Endothelial cell of umbilical vein (primary cell): ENCODE data around the gene PSMB9. TPM values are rescaled to one million over a fixed set of nuclear protein-coding genes. Genes with fewer than 3 reads are reported as not detected.

ENCODE experiments used
- BruUV-seq: library from RNA; stranded (reverse); fragments of 400-500 nt; replicated peaks from 2 replicates; lab custom pipeline; 2021; lab: Mats Ljungman, UMichigan
- CTCF ChIA-PET: fragments of 300-600, 350-600 bp; sonication (Branson Sonifier 250); formaldehyde crosslinking; loops from one replicate; lab custom pipeline; 2021; ENCODE audit warnings: antibody characterized with exemption, inconsistent platforms; lab: Charles Lee
- POLR2A ChIA-PET: fragments of 300-600, 350-600 bp; sonication (Branson Sonifier 250); formaldehyde crosslinking; loops from one replicate; lab custom pipeline; 2021; ENCODE audit warnings: antibody characterized with exemption, inconsistent platforms; lab: Charles Lee
- DNase-seq: peaks from one replicate; pipeline ENCODE4 v3.0.0-alpha.2; 2011; ENCODE audit warnings: low read depth, low spot score
- FAIRE-seq: peaks from 2 replicates; lab custom pipeline; 2011; peaks lifted over from hg19 to GRCh38; lab: Jason Lieb, UNC
- H2AFZ ChIP-seq: 2 replicates; pipeline ENCODE4 v1.6.0; 2012; ENCODE audit warnings: low read depth, low read length, control low read depth, inconsistent platforms
- H3K27ac ChIP-seq: 2 replicates; pipeline ENCODE4 v1.5.1; 2011; ENCODE audit warnings: low read depth, mild to moderate bottlenecking, control low read depth, low read length, moderate library complexity; ENCODE audit not compliant: insufficient read depth
- H3K27me3 ChIP-seq, 2 experiments: 2 replicates each; pipeline versions ENCODE4 v1.6.0 to v1.6.1; 2011; ENCODE audit warnings: low read length in 2 of 2, mixed read lengths in 1 of 2; ENCODE audit not compliant: control insufficient read depth in 2 of 2, insufficient read depth in 2 of 2
- H3K36me3 ChIP-seq, 2 experiments: 2 replicates in 1 of 2; 3 replicates in 1 of 2; pipeline ENCODE4 v1.5.1; 2011; ENCODE audit warnings: low read length in 2 of 2, mild to moderate bottlenecking in 1 of 2, moderate library complexity in 1 of 2; ENCODE audit not compliant: control insufficient read depth in 2 of 2, insufficient read depth in 2 of 2; ENCODE audit errors: extremely low read depth in 1 of 2
- H3K4me1 ChIP-seq: 3 replicates; pipeline ENCODE4 v1.5.1; 2011; ENCODE audit warnings: mild to moderate bottlenecking, low read length; ENCODE audit not compliant: control insufficient read depth, insufficient read depth; ENCODE audit errors: extremely low read depth
- H3K4me2 ChIP-seq: 2 replicates; pipeline ENCODE4 v1.6.1; 2011; ENCODE audit warnings: low read length, control low read depth, mixed read lengths; ENCODE audit not compliant: insufficient read depth
- H3K4me3 ChIP-seq, 3 experiments: fragments of 200-600 bp in 1 of 3; sonication (generic), shearing (Covaris generic) in 1 of 3; replicated peaks in 1 of 3; 2 replicates each; pipeline ENCODE4 v1.5.1; 2011 to 2016; ENCODE audit warnings: control low read depth in 3 of 3, low read length in 3 of 3, mild to moderate bottlenecking in 2 of 3, inconsistent platforms in 1 of 3, low read depth in 1 of 3, moderate library complexity in 1 of 3; ENCODE audit not compliant: insufficient read depth in 1 of 3
- H3K79me2 ChIP-seq: 2 replicates; pipeline ENCODE4 v1.6.0; 2012; ENCODE audit warnings: low read length, inconsistent platforms; ENCODE audit not compliant: control insufficient read depth, insufficient read depth
- H3K9ac ChIP-seq: replicated peaks from 2 replicates; pipeline ENCODE3; 2011; ENCODE audit warnings: low read length, control low read depth; ENCODE audit not compliant: insufficient read depth; ENCODE audit errors: extremely low read depth
- H3K9me1 ChIP-seq: replicated peaks from 3 replicates; pipeline ENCODE4 v1.6.0; 2011; ENCODE audit warnings: mild to moderate bottlenecking, low read length; ENCODE audit not compliant: control insufficient read depth, insufficient read depth; ENCODE audit errors: extremely low read depth
- H3K9me3 ChIP-seq: replicated peaks from 2 replicates; pipeline ENCODE4 v1.5.1; 2012; ENCODE audit warnings: low read length, inconsistent platforms; ENCODE audit not compliant: control insufficient read depth, insufficient read depth
- H4K20me1 ChIP-seq: replicated peaks from 2 replicates; pipeline ENCODE3; 2011; ENCODE audit warnings: mild to moderate bottlenecking, low read length; ENCODE audit not compliant: control insufficient read depth, insufficient read depth; ENCODE audit errors: extremely low read depth
- EZH2 ChIP-seq: IDR thresholded peaks from 2 replicates; pipeline ENCODE4 v1.6.1; 2012; ENCODE audit warnings: borderline replicate concordance, low read depth, mild to moderate bottlenecking, moderate library complexity, low read length, inconsistent platforms; ENCODE audit not compliant: severe bottlenecking
- FOS ChIP-seq: IDR thresholded peaks from 2 replicates; pipeline ENCODE4 v1.6.1; 2011; ENCODE audit warnings: mild to moderate bottlenecking, low read length, moderate library complexity, borderline replicate concordance; ENCODE audit not compliant: insufficient read depth
- GATA2 ChIP-seq: IDR thresholded peaks from 2 replicates; pipeline ENCODE4 v1.7.0; 2011; ENCODE audit warnings: low read depth, mild to moderate bottlenecking, moderate library complexity, mixed read lengths, low read length; ENCODE audit not compliant: insufficient read length, insufficient read depth
- JUN ChIP-seq: IDR thresholded peaks from 2 replicates; pipeline ENCODE4 v1.6.1; 2011; ENCODE audit warnings: borderline replicate concordance, low read depth; ENCODE audit not compliant: insufficient read length, insufficient read depth
- MAX ChIP-seq: IDR thresholded peaks from 2 replicates; pipeline ENCODE4 v1.6.1; 2011; ENCODE audit not compliant: insufficient read depth, insufficient read length
- MYC ChIP-seq: IDR thresholded peaks from one replicate; pipeline ENCODE4 v1.6.1; 2011; ENCODE audit warnings: mild to moderate bottlenecking, low read depth, low read length
- POLR2A ChIP-seq: IDR thresholded peaks from 2 replicates; pipeline ENCODE4 v1.6.1; 2012; ENCODE audit warnings: low read depth, mild to moderate bottlenecking, control low read depth, low read length
- POLR2AphosphoS5 ChIP-seq: IDR thresholded peaks from 2 replicates; pipeline ENCODE4 v1.6.1; 2012; ENCODE audit warnings: low read depth, mild to moderate bottlenecking, control low read depth, low read length, moderate library complexity; ENCODE audit not compliant: insufficient read depth
- dilution Hi-C: fragments of 300-500 bp; cut with MboI; formaldehyde crosslinking; loops from one replicate; pipeline ENCODE4 v1.15.0; 2019; ENCODE audit warnings: low sequenced_read_pairs; ENCODE audit not compliant: extremely low pct_ligation_motif_present
- intact Hi-C: fragments of 100-400 bp; cut with micrococcal nuclease; formaldehyde crosslinking; loops from one replicate; pipeline ENCODE4 v1.10.0; 2022
- polyA plus RNA-seq, 4 experiments: library from polyadenylated mRNA; depleted of rRNA in 3 of 4; stranded (reverse) in 3 of 4; unstranded in 1 of 4; fragments of >200 nt; gene quantifications; 2 replicates each; pipeline versions ENCODE4 v1.2.1 to v1.2.3, GENCODE V29; 2011 to 2012; ENCODE audit warnings: missing spikeins in 1 of 4
- total RNA-seq: library from RNA; stranded (reverse); gene quantifications from 2 replicates; pipeline ENCODE4 v1.2.3, GENCODE V29; 2021
- TF ChIP-seq, protein P1 (sequence below), 2 donors: IDR thresholded peaks; 1 replicate in 1 of 2; 2 replicates in 1 of 2; pipeline ENCODE4 v1.5.1; 2011; ENCODE audit warnings: low read length in 2 of 2, mild to moderate bottlenecking in 2 of 2, moderate library complexity in 2 of 2, control low read depth in 1 of 2, inconsistent platforms in 1 of 2, low read depth in 1 of 2; ENCODE audit not compliant: insufficient read depth in 1 of 2; ENCODE audit errors: extremely low read depth in 1 of 2

PSMB9 gene
- total and polyA plus RNA-seq, 2 donors (not counting 3 experiments of a cell fraction or from before 2014, with no cell fraction given) = 6.3 TPM

DNA sequence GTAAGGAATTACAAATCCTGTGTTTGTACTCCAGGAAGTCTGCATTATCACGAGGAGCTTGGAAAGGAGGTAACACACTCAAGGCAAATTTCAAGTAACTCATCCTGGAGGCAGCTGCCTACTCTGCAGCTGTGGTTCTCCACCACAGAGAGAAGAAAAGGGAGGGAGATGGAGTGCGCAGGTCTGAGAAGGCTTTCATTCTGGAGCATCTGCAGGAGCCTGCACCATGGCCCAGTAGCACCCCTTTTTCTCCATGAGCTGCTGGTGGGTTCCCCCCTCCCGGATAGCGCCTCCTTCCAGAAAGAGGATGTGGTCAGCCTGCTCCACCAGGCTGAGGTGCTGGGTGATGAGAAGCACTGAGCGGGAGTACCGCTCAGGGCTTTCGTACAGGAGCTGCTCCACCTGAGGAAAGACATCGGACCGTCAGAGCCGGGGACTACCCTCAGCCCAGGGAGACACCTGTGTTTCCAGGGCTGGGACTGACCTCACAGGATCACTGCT lies 8.6 kb upstream of the PSMB9 start:
- H3K4me3 ChIP-seq = no peak overlapping the region
- no peak overlapping the region for H3K4me2 ChIP-seq
- no peaks in the 10 kb centered on the region for H3K27me3 ChIP-seq
- no peak overlapping the region for H3K9ac ChIP-seq
- no peaks in the 10 kb centered on the region for H3K9me3 ChIP-seq
- FAIRE-seq (no peak), DNase-seq (no peak)
- H3K27ac ChIP-seq = no peak overlapping the region
- no peaks in the 10 kb centered on the region for H3K79me2 ChIP-seq
- H3K9me1 ChIP-seq = no peaks in the 10 kb centered on the region
- no peaks in the 10 kb centered on the region for H3K36me3 ChIP-seq
- CTCF ChIA-PET = interaction anchor here (1.4 to 11.0 kb wide), 4 partner anchors 9 to 143 kb away, joined by 3 to 397 read pairs (median 14); partner anchors contain the start of genes PSMB9 and TAP1
- dilution Hi-C loops = no loop called here
- intact Hi-C loops = no loop called here
- POLR2A ChIA-PET = interaction anchor here (1.2 kb wide), 1 partner anchor 126 kb away, joined by 4 read pairs; no protein-coding TSS in a partner anchor
- peaks cover 5% of the 10 kb centered on the region for H3K4me1 ChIP-seq
- H2AFZ ChIP-seq = no peak overlapping the region
- no peaks in the 10 kb centered on the region for H4K20me1 ChIP-seq
- BruUV-seq = no TSS peak
- no peak for TF ChIP-seq EZH2
- no peak for TF ChIP-seq FOS
- TF ChIP-seq, protein P1, sequence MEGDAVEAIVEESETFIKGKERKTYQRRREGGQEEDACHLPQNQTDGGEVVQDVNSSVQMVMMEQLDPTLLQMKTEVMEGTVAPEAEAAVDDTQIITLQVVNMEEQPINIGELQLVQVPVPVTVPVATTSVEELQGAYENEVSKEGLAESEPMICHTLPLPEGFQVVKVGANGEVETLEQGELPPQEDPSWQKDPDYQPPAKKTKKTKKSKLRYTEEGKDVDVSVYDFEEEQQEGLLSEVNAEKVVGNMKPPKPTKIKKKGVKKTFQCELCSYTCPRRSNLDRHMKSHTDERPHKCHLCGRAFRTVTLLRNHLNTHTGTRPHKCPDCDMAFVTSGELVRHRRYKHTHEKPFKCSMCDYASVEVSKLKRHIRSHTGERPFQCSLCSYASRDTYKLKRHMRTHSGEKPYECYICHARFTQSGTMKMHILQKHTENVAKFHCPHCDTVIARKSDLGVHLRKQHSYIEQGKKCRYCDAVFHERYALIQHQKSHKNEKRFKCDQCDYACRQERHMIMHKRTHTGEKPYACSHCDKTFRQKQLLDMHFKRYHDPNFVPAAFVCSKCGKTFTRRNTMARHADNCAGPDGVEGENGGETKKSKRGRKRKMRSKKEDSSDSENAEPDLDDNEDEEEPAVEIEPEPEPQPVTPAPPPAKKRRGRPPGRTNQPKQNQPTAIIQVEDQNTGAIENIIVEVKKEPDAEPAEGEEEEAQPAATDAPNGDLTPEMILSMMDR (IDR thresholded peaks at IDR 0.05; ENCODE audit: extremely low read depth in 1 of 2, insufficient read depth in 1 of 2, low read depth in 1 of 2, low read length in 2 of 2) = no peak
- TF ChIP-seq JUN = no peak
- TF ChIP-seq GATA2 = no peak
- TF ChIP-seq MAX = no peak
- TF ChIP-seq MYC = no peak
- no peak for TF ChIP-seq POLR2A
- no peak for TF ChIP-seq POLR2AphosphoS5
